Glutamatergic neuron (in vitro differentiated cells): ENCODE data around the gene CCDC24. TPM values are rescaled to one million over a fixed set of nuclear protein-coding genes. Genes with fewer than 3 reads are reported as not detected.

Experiments
- DNase-seq: peaks from one replicate; pipeline ENCODE4 v3.0.0; 2022
- H3K27ac Mint-ChIP-seq: one replicate; pipeline ENCODE4 v1.8.0; 2020; ENCODE audit warnings: mild to moderate bottlenecking, mixed read lengths, inconsistent platforms; ENCODE audit not compliant: unreplicated experiment
- H3K27me3 Mint-ChIP-seq: one replicate; pipeline ENCODE4 v1.8.0; 2020; ENCODE audit warnings: mild to moderate bottlenecking, moderate library complexity, mixed read lengths, inconsistent platforms; ENCODE audit not compliant: unreplicated experiment
- H3K36me3 Mint-ChIP-seq: one replicate; pipeline ENCODE4 v1.8.0; 2020; ENCODE audit warnings: mild to moderate bottlenecking, mixed read lengths, inconsistent platforms; ENCODE audit not compliant: unreplicated experiment
- H3K4me1 Mint-ChIP-seq: one replicate; pipeline ENCODE4 v1.8.0; 2020; ENCODE audit warnings: mild to moderate bottlenecking, low read depth, mixed read lengths, inconsistent platforms; ENCODE audit not compliant: unreplicated experiment
- H3K4me3 Mint-ChIP-seq: one replicate; pipeline ENCODE4 v1.8.0; 2020; ENCODE audit warnings: mild to moderate bottlenecking, mixed read lengths, inconsistent platforms; ENCODE audit not compliant: unreplicated experiment
- H3K9me3 Mint-ChIP-seq: one replicate; pipeline ENCODE4 v1.8.0; 2020; ENCODE audit warnings: mild to moderate bottlenecking, moderate library complexity, mixed read lengths, inconsistent platforms; ENCODE audit not compliant: unreplicated experiment
- total RNA-seq: library from RNA; stranded (reverse); fragmentation: NEBNext Ultra II Directional; extraction: Animal tissue kit (Norgen Biotek cat#: 25700); gene quantifications from one replicate; pipeline ENCODE4 v1.2.1, GENCODE V29; 2021; ENCODE audit not compliant: unreplicated experiment
- TF ChIP-seq, protein P1 (sequence below): fragments of 200-600 bp; sonication (generic); IDR thresholded peaks from one replicate; pipeline ENCODE4 v1.5.0; 2021; ENCODE audit not compliant: partially characterized antibody, unreplicated experiment

Gene CCDC24
- total RNA-seq, 1 donor from 2014 or later, result 6.3 TPM

GRCh38 chr1:43951021-43951985 lies 40.1 kb upstream of the CCDC24 start:
- no peak overlapping the region for H3K4me3 Mint-ChIP-seq
- no peak overlapping the region for H3K27ac Mint-ChIP-seq
- H3K4me1 Mint-ChIP-seq, result peaks cover 11% of the 10 kb centered on the region
- no peak for DNase-seq
- H3K36me3 Mint-ChIP-seq, result peaks cover 7% of the 10 kb centered on the region
- peaks cover 4% of the 10 kb centered on the region for H3K9me3 Mint-ChIP-seq
- TF ChIP-seq, protein P1, sequence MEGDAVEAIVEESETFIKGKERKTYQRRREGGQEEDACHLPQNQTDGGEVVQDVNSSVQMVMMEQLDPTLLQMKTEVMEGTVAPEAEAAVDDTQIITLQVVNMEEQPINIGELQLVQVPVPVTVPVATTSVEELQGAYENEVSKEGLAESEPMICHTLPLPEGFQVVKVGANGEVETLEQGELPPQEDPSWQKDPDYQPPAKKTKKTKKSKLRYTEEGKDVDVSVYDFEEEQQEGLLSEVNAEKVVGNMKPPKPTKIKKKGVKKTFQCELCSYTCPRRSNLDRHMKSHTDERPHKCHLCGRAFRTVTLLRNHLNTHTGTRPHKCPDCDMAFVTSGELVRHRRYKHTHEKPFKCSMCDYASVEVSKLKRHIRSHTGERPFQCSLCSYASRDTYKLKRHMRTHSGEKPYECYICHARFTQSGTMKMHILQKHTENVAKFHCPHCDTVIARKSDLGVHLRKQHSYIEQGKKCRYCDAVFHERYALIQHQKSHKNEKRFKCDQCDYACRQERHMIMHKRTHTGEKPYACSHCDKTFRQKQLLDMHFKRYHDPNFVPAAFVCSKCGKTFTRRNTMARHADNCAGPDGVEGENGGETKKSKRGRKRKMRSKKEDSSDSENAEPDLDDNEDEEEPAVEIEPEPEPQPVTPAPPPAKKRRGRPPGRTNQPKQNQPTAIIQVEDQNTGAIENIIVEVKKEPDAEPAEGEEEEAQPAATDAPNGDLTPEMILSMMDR, result no peak
- peaks cover 1% of the 10 kb centered on the region for H3K27me3 Mint-ChIP-seq

GRCh38 chr1:43952731-43953346 lies 38.6 kb upstream of the CCDC24 start:
- TF ChIP-seq, protein P1, result no peak
- DNase-seq, result no peak
- Mint-ChIP-seq H3K4me1 (peaks cover 9% of the 10 kb centered on the region), H3K36me3 (peaks cover 7% of the 10 kb centered on the region), H3K4me3 (peak overlapping the region; percentile 34), H3K27ac (no peak overlapping the region), H3K9me3 (peaks cover 4% of the 10 kb centered on the region), H3K27me3 (peaks cover 3% of the 10 kb centered on the region)

GRCh38 chr1:43953361-43953760 lies 38.0 kb upstream of the CCDC24 start:
- H3K36me3 Mint-ChIP-seq, result peaks cover 7% of the 10 kb centered on the region
- H3K4me3 Mint-ChIP-seq, result peak overlapping the region; percentile 34
- H3K27ac Mint-ChIP-seq, result no peak overlapping the region
- TF ChIP-seq, protein P1, result no peak
- peaks cover 6% of the 10 kb centered on the region for H3K4me1 Mint-ChIP-seq
- DNase-seq, result no peak
- peaks cover 4% of the 10 kb centered on the region for H3K9me3 Mint-ChIP-seq
- peaks cover 3% of the 10 kb centered on the region for H3K27me3 Mint-ChIP-seq

- TF ChIP-seq, protein P1, result no peak
- Mint-ChIP-seq H3K4me1 (peaks cover 6% of the 10 kb centered on the region), H3K4me3 (no peak overlapping the region), H3K36me3 (peaks cover 7% of the 10 kb centered on the region), H3K27ac (no peak overlapping the region), H3K27me3 (peaks cover 3% of the 10 kb centered on the region), H3K9me3 (peaks cover 5% of the 10 kb centered on the region)
- DNase-seq, result no peak
Measured at GRCh38 chr1:43954036-43954435, 37.4 kb upstream of the CCDC24 start.

DNA sequence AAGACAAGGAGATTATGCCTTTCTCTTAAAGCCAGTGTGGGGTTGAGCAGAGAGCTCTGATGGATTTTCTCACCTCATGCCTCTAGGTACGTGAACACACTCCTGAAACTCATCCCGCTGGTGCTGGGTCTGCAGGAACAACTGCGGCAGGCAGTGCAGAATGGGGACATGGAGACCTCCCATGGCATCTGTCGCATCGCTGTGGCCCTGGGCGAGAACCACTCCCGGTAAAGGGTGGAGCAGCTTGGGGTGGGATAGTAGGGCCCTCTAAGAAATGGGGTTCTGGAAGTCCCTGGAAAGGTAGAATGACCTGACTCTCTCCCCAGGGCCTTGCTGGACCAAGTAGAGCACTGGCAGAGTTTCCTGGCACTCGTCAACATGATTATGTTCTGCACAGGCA lies 35.2 kb upstream of the CCDC24 start:
- TF ChIP-seq, protein P1, result no peak
- no peaks in the 10 kb centered on the region for H3K36me3 Mint-ChIP-seq
- H3K4me3 Mint-ChIP-seq, result no peak overlapping the region
- H3K27me3 Mint-ChIP-seq, result peaks cover 1% of the 10 kb centered on the region
- no peak overlapping the region for H3K27ac Mint-ChIP-seq
- DNase-seq, result no peak
- H3K9me3 Mint-ChIP-seq, result peaks cover 2% of the 10 kb centered on the region
- H3K4me1 Mint-ChIP-seq, result no peaks in the 10 kb centered on the region
